Stimulated activated memory B cell treated with anti-CD40 and anti-IgM and Interleukin-4, amounts not matched to agents 10 μg/mL and 1 μg/mL and 100 μg/mL, for 72 hours (primary cell): ENCODE measurements around the gene METTL14.

ENCODE experiments used
- ATAC-seq: fragments of 150-1000 bp; cut with Tn5 transposase; 2 replicates; pipeline ENCODE4 v1.10.0; 2021
- H3K27ac Mint-ChIP-seq: one replicate; pipeline ENCODE4 v1.8.0; 2022; ENCODE audit warnings: mild to moderate bottlenecking, mixed read lengths
- H3K27me3 Mint-ChIP-seq: one replicate; pipeline ENCODE4 v1.8.0; 2022; ENCODE audit warnings: mixed read lengths
- H3K36me3 Mint-ChIP-seq: one replicate; pipeline ENCODE4 v1.8.0; 2022; ENCODE audit warnings: mixed read lengths
- H3K4me1 Mint-ChIP-seq: one replicate; pipeline ENCODE4 v1.8.0; 2022; ENCODE audit warnings: mixed read lengths
- H3K4me3 Mint-ChIP-seq: one replicate; pipeline ENCODE4 v1.8.0; 2022; ENCODE audit warnings: mild to moderate bottlenecking, moderate library complexity, mixed read lengths
- H3K9me3 Mint-ChIP-seq: one replicate; pipeline ENCODE4 v1.8.0; 2022; ENCODE audit warnings: mixed read lengths

Gene METTL14

GRCh38 chr4:118761397-118762016, 76.3 kb downstream of the METTL14 start:
- Mint-ChIP-seq H3K27me3 (no peaks in the 10 kb centered on the region), H3K4me3 (no peak overlapping the region), H3K36me3 (peaks cover 37% of the 10 kb centered on the region), H3K4me1 (peaks cover 24% of the 10 kb centered on the region), H3K9me3 (no peaks in the 10 kb centered on the region), H3K27ac (peak overlapping the region; percentile 56)
- no peak for ATAC-seq

- no peaks in the 10 kb centered on the region for H3K27me3 Mint-ChIP-seq
- peaks cover 42% of the 10 kb centered on the region for H3K36me3 Mint-ChIP-seq
- H3K4me3 Mint-ChIP-seq, result no peak overlapping the region
- ATAC-seq, result no peak
- no peaks in the 10 kb centered on the region for H3K9me3 Mint-ChIP-seq
- H3K27ac Mint-ChIP-seq, result no peak overlapping the region
- peaks cover 24% of the 10 kb centered on the region for H3K4me1 Mint-ChIP-seq
Observed at GRCh38 chr4:118762155-118762554, 77.0 kb downstream of the METTL14 start.

DNA sequence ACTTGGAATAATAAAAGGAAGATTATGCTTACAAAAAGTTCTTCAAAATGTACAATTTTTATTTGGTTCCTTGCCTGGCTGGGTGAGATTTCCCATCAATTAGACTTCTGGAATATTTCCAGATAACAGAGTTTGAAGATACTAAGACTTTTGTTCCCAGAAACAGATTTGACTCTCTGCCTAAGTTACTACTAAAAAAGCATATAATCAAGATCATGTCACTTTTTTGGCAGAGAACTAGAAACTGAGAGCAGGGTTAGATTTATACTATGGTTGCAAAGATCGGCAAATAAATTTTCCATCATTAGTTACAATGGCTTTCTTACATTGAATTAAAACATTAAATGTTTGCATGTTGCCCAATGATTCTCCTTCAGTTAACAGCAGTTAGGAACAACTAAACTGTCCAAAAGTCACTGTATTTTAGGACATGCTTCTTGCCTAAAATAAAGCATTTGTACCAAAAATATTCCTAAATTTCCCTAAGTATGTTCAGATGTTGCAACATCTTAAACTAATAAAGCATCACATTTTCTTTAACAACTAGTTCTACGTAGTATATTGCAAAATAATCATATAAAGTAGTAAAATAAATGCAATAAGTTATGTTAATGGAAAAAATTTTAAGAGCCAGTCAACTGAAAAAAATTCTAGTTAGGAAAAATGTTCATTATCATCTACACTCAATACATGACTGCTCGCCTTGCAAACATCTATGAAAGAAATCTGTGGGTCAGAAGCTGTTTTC, 77.7 kb downstream of the METTL14 start:
- Mint-ChIP-seq H3K9me3 (no peaks in the 10 kb centered on the region), H3K27ac (no peak overlapping the region), H3K27me3 (no peaks in the 10 kb centered on the region), H3K4me1 (peaks cover 24% of the 10 kb centered on the region), H3K36me3 (peaks cover 37% of the 10 kb centered on the region), H3K4me3 (no peak overlapping the region)
- ATAC-seq, result no peak
